NCI-H748 (cell line): Measurements from ENCODE around the gene KLHL3.
"Not testable (repeated sequence)": the region's sequence is repeated elsewhere in the genome, so short reads cannot be mapped to it uniquely, and the experiment has no call there.

ENCODE experiments used
- DNase-seq: peaks from one replicate; lab custom pipeline; 2025; ENCODE audit not compliant: unreplicated experiment; lab: John Stamatoyannopoulos, UW

KLHL3 gene

GRCh38 chr5:137668637-137669036, 67.3 kb downstream of the KLHL3 start:
- no peak for DNase-seq

DNA sequence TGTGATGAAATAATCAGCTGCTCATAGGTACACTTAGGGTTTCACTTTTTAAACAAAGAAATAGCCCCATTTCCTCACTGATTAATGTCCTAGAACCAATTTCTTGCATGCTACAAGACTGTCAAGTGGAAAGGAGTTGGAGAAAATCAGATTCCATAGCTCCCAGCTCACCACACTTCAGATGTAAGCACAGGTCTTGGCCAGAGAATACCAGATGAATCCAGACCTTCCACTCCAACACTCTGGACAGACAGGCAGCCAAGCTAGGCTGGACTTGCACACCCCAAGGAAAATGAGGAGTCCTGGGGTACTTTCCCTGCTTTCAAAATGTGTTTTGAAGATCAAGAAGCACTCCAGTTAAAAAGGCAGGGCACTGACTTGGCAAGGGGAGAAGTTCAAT, 68.5 kb downstream of the KLHL3 start:
- no peak for DNase-seq

GRCh38 chr5:137666901-137667300, 69.0 kb downstream of the KLHL3 start:
- DNase-seq: no peak

- no peak for DNase-seq
Measured at GRCh38 chr5:137666461-137666850, 69.4 kb downstream of the KLHL3 start.

DNA sequence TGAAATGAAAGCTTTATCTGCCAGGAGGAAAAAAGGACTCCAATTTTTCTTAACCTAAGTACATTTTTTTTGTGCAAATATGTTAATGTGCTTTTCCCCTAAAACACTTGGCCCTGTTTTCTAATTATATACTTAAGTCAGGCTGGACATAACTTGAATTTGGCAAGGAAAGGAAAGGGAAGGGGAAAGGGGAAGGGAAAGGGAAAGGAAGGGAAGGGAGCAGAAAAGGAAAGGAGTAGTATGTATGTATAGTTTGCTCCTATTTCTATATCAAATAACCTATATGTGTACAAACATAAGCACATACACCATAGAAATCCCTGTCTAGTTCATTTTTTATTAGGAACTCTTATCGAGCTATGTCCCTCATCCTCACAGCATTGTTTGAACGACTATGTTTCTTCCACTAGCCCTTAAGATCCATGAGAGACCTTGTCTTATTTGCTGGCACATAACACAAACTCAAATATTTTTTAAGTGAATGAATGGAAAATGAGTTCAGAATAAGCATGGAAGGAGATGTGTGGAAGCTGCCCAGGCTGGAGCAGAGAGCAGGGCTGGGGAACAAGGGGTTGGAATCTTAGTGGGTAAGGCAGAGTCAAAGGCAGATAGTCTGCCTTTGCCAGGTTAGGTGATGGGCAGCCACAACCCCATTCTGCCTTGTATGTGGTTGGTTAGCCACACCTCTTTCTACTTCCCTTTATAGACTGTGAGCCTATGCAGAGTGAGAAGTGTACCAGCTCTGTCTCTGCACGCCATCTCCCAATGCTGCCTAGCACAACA, 70.0 kb downstream of the KLHL3 start:
- DNase-seq: no peak

DNA sequence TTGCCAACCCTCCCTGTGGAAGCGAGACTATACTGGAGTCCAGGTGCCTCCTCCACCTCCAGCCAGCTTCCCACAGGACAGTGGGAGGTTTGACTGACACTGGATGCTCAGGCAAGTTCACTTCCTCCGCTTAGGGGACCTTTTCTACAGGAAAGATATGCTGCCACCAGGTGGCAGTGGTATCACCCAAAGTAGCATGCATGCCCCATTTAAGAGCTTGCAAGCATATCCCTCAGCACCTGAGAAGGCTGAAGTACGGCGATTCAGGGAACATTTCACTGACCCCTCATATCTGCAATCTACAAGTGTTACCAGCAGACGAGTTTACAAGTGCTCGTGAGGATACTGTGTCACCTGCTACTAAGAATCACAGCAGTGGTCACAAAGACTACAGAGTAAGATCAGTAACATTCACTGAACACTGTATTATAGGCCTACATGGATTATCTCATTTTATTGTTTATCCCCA, 75.5 kb downstream of the KLHL3 start:
- peak; percentile 75 for DNase-seq

DNA sequence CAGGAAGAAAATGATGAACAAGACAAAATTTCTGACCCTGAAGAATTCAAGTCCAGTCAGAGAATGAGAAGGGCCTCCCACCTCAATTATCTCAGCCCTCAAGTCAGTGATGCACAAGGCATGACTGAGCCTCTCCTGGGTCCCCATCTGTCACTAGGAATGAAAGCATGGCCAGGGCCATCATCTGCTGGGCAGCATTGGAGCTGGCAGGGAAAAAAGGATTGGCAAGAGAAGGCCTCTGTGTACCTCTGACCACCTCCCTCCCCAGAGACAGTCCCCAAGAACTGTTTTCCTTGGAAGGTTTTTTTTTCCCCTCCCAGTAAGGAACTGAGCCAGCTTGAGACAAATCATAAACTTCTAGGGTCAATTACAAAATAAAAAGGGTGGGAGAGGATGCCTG, 76.7 kb downstream of the KLHL3 start:
- DNase-seq: no peak

GRCh38 chr5:137658324-137658723, 77.6 kb downstream of the KLHL3 start:
- no peak for DNase-seq

DNA sequence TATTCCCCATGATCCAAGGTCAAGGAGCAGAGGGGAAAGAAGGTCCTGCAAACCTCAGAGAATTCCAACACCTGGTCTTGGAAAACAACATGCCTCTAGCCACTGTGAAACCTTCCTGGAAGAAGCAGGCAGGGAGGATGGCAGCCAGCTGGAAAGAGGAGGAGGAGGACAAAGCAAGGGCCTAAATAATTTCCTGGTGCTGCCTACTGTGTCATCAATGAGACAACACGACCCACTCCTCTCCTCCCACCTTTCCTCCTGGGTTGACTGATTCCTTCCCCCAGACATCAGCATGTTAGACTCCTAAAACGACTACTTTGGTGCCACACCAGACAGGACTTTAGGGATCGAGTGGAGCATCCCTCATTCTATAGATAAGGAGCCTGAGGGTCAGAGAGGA, 78.8 kb downstream of the KLHL3 start:
- DNase-seq: no peak

- DNase-seq: no peak
Measured at GRCh38 chr5:137656558-137656957, 79.3 kb downstream of the KLHL3 start.

- DNase-seq: no peak
Measured at GRCh38 chr5:137651022-137651421, 84.9 kb downstream of the KLHL3 start.

DNA sequence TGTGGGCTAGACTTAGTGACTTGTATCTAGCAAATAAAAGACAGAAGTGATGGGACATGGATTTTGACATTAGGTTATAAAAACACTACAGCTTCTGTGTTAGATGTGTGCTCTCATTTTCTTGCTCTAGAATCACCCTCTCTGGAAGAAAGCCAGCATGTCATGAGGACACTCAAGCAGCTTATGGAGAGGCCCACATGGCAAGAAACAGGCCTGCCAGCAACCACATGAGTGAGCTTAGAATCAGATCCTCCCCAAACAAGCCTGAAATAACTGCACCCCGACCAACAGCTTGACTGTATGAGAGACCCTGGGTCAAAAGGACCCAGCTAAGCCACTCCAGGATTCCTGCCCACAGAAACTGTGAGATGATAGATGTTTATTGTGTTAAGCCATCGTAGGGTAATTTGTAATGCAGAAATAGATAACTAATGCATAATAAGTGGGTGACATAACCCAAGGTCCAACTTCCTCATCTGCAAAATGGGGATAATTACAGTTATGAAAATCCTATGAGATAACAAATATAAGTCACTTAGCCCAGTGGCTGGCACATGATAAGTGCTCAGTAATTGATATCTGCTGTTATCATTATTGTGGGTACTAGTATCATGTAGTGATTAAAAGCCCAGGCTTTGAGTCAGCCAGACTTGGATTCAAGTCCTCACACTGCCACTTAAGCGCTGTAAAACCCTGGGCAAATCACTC, 86.5 kb downstream of the KLHL3 start:
- DNase-seq: no peak

- DNase-seq: peak; percentile 18
Measured at GRCh38 chr5:137648361-137648760, 87.5 kb downstream of the KLHL3 start.

DNA sequence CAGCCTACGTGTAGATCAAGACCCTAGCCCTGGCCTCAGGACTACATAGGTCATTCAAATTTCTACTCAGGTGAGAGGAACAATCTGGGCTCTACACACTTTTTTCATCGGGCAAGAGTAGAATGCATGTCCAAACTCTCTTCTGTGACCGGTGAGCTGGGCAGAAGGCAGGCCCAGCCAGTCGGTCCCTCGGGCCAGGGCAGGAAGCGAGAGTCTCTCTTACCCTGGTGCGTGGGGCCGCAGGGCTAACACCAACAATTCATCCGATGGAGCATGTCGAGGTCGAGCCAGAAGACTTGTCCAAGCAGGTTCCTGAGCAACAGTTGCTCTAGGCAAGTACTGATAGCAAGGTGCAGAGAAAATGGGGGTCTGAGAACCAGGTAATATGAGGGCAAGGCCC, 88.5 kb downstream of the KLHL3 start:
- DNase-seq: no peak

- DNase-seq: no peak
Measured at GRCh38 chr5:137646761-137647160, 89.1 kb downstream of the KLHL3 start.

DNA sequence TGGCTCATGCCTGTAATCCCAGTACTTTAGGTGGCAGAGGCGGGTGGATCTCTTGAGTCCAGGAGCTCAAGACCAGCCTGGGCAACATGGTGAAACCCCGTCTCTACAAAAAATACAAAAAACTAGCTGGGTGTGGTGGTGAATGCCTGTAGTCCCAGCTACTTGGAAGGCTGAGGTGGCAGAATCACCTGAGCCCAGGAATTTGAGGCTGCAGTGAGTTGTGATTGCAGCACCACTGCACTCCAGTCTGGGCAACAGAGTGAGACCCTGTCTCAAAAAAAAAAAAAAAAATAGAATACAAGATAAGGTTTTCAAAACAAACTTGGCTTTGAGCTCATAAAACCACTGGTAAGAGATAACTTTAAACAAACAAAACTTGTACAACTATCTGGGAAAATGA, 92.8 kb downstream of the KLHL3 start:
- DNase-seq: not testable (repeated sequence)

DNA sequence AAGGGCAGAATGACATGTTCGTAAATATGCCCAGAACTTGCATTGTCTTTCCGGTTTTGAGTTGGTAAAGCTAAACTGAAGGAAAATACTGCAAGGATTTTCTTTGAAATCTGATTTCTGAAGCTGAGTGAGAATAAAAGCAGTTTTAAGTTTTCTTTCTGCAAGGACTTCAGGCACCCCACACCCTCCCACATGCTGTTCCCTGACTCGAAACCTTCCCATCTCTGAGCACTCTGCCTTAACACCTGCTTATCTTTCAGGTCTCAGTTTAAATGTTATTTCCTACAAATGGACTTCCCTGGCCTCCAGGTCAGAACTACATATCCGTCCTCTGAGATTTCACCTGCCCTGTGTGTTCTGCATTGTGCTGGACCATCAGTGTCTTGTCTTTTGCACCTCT, 93.8 kb downstream of the KLHL3 start:
- DNase-seq: no peak

GRCh38 chr5:137641148-137641547, 94.7 kb downstream of the KLHL3 start:
- DNase-seq: no peak

- DNase-seq: no peak
Measured at GRCh38 chr5:137639645-137640044, 96.2 kb downstream of the KLHL3 start.

DNA sequence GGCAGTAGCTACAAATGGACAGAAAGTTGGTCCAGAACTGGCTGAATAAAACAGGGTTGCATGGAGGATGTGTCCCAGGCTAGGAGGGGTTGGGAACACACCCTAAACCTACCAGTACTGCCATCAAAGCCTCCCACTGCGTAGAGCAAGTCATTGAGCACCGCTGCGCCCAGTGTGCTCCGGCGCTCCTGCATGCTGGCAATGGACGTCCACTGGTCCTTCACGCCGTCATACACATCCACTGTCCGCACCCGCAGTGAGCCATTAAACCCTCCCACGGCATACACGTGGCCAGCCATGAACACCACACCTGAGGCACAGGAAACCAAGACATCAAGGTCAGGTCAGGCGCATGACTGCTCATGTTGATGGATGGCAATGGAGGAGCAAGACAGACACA, 97.0 kb downstream of the KLHL3 start:
- DNase-seq: no peak

DNA sequence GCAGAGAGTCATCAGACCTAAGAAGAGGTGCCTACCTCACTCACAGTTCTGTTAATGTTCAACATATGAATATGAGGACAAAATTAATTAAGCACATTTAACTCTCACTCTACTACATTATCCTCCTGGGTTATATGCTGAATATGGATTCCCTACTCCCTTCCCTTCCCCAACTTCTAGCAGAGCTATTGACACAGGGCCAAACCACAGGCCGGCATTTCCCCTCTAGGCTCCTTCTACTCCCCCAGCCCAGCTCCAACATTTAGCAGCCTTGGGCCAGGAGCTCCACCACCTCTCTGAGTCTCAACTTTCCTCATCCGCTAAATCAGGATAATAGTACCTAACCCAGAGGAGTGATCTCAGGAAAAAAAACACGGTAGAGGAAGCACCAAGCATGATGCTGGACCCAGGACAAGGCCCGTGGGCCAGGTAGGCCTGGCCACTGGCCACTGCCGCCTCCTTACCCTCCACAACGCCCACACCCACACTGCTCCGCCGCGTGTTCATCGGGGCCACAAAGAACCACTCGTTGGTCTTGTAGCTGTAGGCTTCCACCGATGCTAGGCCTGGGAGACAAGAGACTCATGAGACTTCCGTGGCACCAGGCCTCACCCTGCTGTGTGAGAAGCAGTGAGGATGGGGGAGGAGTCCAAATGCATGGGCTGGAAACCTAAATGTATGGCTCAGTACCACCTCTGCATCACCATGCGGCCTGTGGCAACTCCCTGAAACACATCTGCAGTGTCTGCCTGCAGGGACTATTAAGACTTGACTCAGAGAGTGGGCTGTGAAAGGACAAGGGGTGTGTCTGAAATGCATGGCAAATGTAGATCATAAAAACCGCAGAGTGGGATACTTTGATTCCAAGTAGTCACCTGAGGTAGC, 98.8 kb downstream of the KLHL3 start:
- DNase-seq: no peak

DNA sequence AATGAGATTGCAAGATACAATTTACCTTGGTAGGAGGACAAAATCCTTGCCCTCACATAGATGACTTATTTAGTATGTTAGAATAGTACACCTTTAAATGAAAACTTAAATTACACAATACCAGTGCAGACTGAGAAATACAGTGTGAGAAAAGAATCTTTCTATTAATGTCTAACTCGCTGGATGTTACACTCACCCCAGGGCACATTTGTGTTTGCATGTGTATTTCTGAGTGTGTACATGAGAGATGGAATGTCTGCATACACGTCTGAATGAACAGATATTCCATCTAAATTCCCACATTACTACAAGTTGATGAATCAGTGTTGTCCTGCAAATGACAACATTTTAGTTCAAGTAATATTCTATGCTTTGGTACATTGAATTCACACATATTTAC, 99.8 kb downstream of the KLHL3 start:
- DNase-seq: no peak
